ENCODE measurements around the gene ALAS1. TPM values are rescaled to one million over a fixed set of nuclear protein-coding genes. Genes with fewer than 3 reads are reported as not detected.

Gene ALAS1
- total RNA-seq, 4 donors from 2014 or later = 70.1 to 101 (median 84.0) TPM

- WGBS, 2 donors (ENCODE audit: low coverage in 1 of 2) = 100% methylated on average over 1 of the region's 1 CpG
- no peaks in the 10 kb centered on the region for H3K27me3 ChIP-seq
- TF ChIP-seq POLR2AphosphoS5 (IDR thresholded peaks at IDR 0.05) (no peak), CTCF (IDR thresholded peaks at IDR 0.05) (no peak), POLR2A (IDR thresholded peaks at IDR 0.05) (no peak), EP300 (IDR thresholded peaks at IDR 0.05; ENCODE audit: low read depth) (no peak)
- no peaks in the 10 kb centered on the region for H3K9me3 ChIP-seq
- no peak overlapping the region for H3K27ac ChIP-seq
- H3K4me1 ChIP-seq = no peaks in the 10 kb centered on the region
- in situ Hi-C loops (cut with MboI; ENCODE audit: low pct_ligation_motif_present in 1 of 4, low pct_unique_long_range_greater_than_20kb in 1 of 4, low sequenced_read_pairs in 3 of 4) = no loop called here
- no peak overlapping the region for H3K4me3 ChIP-seq
- DNase-seq = no peak
- no peaks in the 10 kb centered on the region for H3K36me3 ChIP-seq
- intact Hi-C loops (cut with DNase I; ENCODE audit: low total_unique reads) = no loop called here
Observed at GRCh38 chr3:52178537-52178936, 19.4 kb upstream of the ALAS1 start.

- DNase-seq = no peak
- WGBS, 2 donors (ENCODE audit: low coverage in 1 of 2) = 75% methylated on average over 4 of the region's 4 CpGs; no CpG with 5 or more reads in 1 of the 2 donors
- no peak overlapping the region for H3K4me3 ChIP-seq
- H3K36me3 ChIP-seq = no peaks in the 10 kb centered on the region
- intact Hi-C loops (cut with DNase I; ENCODE audit: low total_unique reads) (no loop called here), in situ Hi-C loops (cut with MboI; ENCODE audit: low pct_ligation_motif_present in 1 of 4, low pct_unique_long_range_greater_than_20kb in 1 of 4, low sequenced_read_pairs in 3 of 4) (no loop called here)
- H3K27ac ChIP-seq = no peak overlapping the region
- H3K27me3 ChIP-seq = no peaks in the 10 kb centered on the region
- H3K4me1 ChIP-seq = no peaks in the 10 kb centered on the region
- TF ChIP-seq CTCF (IDR thresholded peaks at IDR 0.05) (no peak), EP300 (IDR thresholded peaks at IDR 0.05; ENCODE audit: low read depth) (no peak), POLR2A (IDR thresholded peaks at IDR 0.05) (no peak)
- H3K9me3 ChIP-seq = no peaks in the 10 kb centered on the region
Observed at GRCh38 chr3:52181543-52181942, 16.4 kb upstream of the ALAS1 start.

GRCh38 chr3:52182196-52182595 is 15.8 kb upstream of the ALAS1 start:
- intact Hi-C loops (cut with DNase I; ENCODE audit: low total_unique reads) = no loop called here
- DNase-seq = peak; percentile 27

GRCh38 chr3:52182691-52183090 is 15.3 kb upstream of the ALAS1 start:
- Histone ChIP-seq H3K9me3 (no peaks in the 10 kb centered on the region), H3K27me3 (no peaks in the 10 kb centered on the region), H3K4me1 (no peaks in the 10 kb centered on the region), H3K27ac (no peak overlapping the region), H3K36me3 (no peaks in the 10 kb centered on the region), H3K4me3 (no peak overlapping the region)
- in situ Hi-C loops (cut with MboI; ENCODE audit: low pct_ligation_motif_present in 1 of 4, low pct_unique_long_range_greater_than_20kb in 1 of 4, low sequenced_read_pairs in 3 of 4) (no loop called here), intact Hi-C loops (cut with DNase I; ENCODE audit: low total_unique reads) (no loop called here)
- WGBS, 2 donors (ENCODE audit: low coverage in 1 of 2) = 91% methylated on average over 4 of the region's 4 CpGs; no CpG with 5 or more reads in 1 of the 2 donors
- TF ChIP-seq CTCF (IDR thresholded peaks at IDR 0.05) = no peak
- no peak for TF ChIP-seq EP300 (IDR thresholded peaks at IDR 0.05; ENCODE audit: low read depth)
- TF ChIP-seq POLR2AphosphoS5 (IDR thresholded peaks at IDR 0.05) = no peak
- no peak for TF ChIP-seq POLR2A (IDR thresholded peaks at IDR 0.05)
- DNase-seq = no peak

More at GRCh38 chr3:52182196-52182595, 15.8 kb upstream of the ALAS1 start:
- no peak overlapping the region for H3K27ac ChIP-seq
- no peaks in the 10 kb centered on the region for H3K36me3 ChIP-seq
- no peaks in the 10 kb centered on the region for H3K4me1 ChIP-seq
- no peaks in the 10 kb centered on the region for H3K27me3 ChIP-seq
- TF ChIP-seq CTCF (IDR thresholded peaks at IDR 0.05) = no peak
- TF ChIP-seq EP300 (IDR thresholded peaks at IDR 0.05; ENCODE audit: low read depth) = no peak
- TF ChIP-seq POLR2AphosphoS5 (IDR thresholded peaks at IDR 0.05) = no peak
- TF ChIP-seq POLR2A (IDR thresholded peaks at IDR 0.05) = no peak
- 86 to 100% methylated on average over 1 to 4 of the region's 5 CpGs for WGBS, 2 donors (ENCODE audit: low coverage in 1 of 2)
- no peaks in the 10 kb centered on the region for H3K9me3 ChIP-seq
- H3K4me3 ChIP-seq = no peak overlapping the region
- in situ Hi-C loops (cut with MboI; ENCODE audit: low pct_ligation_motif_present in 1 of 4, low pct_unique_long_range_greater_than_20kb in 1 of 4, low sequenced_read_pairs in 3 of 4) = no loop called here

Measured in transverse colon (tissue), 4 donors.